ENCODE measurements around the gene TGM6. TPM values are rescaled to one million over a fixed set of nuclear protein-coding genes. Genes with fewer than 3 reads are reported as not detected.

TGM6 gene
- total RNA-seq, 2 donors from 2014 or later = not detected

DNA sequence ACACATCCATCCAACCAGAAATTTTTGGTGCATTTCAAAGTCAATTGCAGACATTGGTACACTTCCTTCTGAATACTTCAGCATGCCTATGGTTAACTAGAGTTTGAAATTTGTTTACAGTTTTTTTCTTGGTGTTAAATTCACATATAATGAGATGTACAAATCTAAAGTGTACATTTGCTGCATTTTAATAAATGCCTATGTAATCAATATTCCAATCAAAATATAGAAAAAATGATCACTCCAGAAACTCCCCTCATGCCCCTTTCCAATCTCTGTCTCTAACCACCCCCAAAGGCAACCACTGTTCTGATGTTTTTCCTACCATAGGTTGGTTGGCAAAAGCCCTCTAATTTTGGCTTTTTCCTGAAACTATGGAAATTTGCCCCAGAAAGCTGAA lies 7.6 kb upstream of the TGM6 start:
- H3K4me3 Mint-ChIP-seq = no peak overlapping the region
- H3K27ac Mint-ChIP-seq = no peak overlapping the region
- no peak for DNase-seq
- ATAC-seq (replicated peaks in 1 of 2) = no peak
- peaks cover 2 to 3% of the 10 kb centered on the region in 2 donors for H3K36me3 Mint-ChIP-seq (ENCODE audit: insufficient read depth in 2 of 2)
- H3K27me3 Mint-ChIP-seq (ENCODE audit: low read depth) = peaks cover 67% of the 10 kb centered on the region
- H3K9me3 Mint-ChIP-seq = peaks cover 4 to 8% of the 10 kb centered on the region in 2 donors
- no peaks in the 10 kb centered on the region for H3K4me1 Mint-ChIP-seq (ENCODE audit: low read depth)

DNA sequence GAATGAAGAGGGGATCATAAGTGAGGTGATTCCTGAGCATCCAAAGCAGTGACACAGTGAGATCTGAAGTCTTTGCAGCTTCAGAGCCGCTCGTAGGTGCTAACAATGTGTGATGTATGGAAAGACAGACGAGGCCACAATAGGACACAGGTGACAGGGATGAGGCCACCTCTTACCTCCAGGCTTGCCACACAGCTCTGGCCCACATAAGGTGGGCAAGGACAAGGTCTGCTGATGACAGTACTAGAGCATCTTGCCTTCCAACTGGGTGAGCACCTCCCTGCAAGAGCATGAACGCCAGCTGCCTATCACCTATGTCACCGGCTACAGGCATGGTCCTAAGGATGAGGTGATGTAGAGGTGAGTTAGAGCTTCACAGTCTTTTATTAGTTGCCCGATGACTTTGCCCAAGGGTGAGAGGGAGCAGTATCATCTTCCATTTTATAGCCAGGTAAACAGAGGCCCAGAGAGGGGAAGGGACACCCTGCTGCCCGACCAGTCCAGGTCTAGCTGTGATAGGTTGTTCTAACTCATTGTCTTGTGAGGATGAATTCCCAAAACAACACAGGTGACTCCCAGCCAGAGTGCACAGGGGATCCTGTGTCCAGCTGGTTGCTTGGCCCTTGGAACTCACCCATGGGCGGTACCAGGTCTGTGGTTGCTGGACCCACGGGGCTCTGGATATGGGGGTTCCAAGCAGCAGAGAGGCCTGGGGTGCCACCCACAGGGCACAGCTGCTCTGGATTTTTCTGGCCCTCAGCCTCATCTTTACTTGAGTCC lies 6.2 kb upstream of the TGM6 start:
- no peak for DNase-seq
- Mint-ChIP-seq H3K4me3 (no peak overlapping the region), H3K27ac (no peak overlapping the region), H3K27me3 (ENCODE audit: low read depth) (peaks cover 59% of the 10 kb centered on the region), H3K4me1 (ENCODE audit: low read depth) (peaks cover 9% of the 10 kb centered on the region), H3K36me3 (ENCODE audit: insufficient read depth in 2 of 2) (no peaks in the 10 kb centered on the region), H3K9me3 (no peaks in the 10 kb centered on the region)
- ATAC-seq (replicated peaks in 1 of 2) = no peak

DNA sequence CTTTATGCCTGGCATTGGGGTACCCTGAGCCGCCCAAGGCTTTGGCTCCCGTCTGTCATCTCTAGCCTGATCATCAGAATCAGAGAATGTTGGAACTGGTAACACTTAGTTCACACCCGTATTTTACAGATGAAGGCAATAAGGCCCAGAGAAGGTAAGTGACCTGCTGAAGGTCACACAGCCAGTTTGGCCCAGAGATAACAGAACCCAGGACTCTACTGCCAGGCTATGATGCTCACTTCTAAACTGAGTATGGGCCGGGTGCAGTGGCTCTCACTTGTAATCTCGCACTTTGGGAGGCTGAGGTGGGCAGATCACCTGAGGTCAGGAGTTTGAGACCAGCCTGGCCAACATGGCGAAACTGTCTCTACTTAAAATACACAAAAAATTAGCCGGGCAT lies 1.8 kb upstream of the TGM6 start:
- ATAC-seq (replicated peaks in 1 of 2) = no peak
- H3K36me3 Mint-ChIP-seq (ENCODE audit: insufficient read depth in 2 of 2) = no peaks in the 10 kb centered on the region
- DNase-seq = no peak
- no peaks in the 10 kb centered on the region for H3K9me3 Mint-ChIP-seq
- H3K4me3 Mint-ChIP-seq = no peak overlapping the region
- peaks cover 37% of the 10 kb centered on the region for H3K27me3 Mint-ChIP-seq (ENCODE audit: low read depth)
- peaks cover 16% of the 10 kb centered on the region for H3K4me1 Mint-ChIP-seq (ENCODE audit: low read depth)
- H3K27ac Mint-ChIP-seq = no peak overlapping the region

DNA sequence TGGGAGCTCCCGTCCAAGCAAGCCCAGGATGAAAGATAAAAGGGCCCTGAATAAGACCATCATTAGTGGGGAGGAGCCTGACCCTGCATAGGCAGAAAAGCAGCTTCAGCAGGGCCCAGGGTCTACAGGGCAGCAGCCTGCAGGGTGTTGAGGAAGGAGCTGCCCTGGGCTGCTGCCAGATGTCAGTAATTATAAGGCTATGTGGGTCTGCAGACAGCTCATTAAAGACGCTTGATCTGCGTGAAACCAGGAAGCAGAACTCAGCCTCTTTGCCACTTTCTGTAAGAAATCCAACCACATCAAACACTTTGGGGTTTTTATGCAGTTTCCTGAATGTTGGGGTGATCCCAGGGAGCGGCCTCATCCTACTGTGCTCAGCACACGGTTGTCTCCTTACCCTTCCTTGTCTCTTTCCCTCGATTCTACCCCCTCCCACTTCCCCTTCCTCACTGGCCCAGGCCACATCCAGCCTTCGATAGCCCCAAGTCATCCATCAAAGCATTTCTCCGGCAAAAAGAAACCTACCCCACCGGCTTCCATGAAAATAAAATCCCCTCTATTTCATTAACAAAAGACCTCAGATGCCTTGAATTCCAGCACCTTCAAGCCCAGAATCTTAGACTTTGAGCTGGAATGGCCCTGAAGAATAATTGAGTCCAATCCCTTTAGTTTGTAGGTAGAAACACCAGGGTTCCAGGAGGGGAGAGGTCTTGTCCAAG lies 1.0 kb upstream of the TGM6 start:
- Mint-ChIP-seq H3K9me3 (no peaks in the 10 kb centered on the region), H3K27me3 (ENCODE audit: low read depth) (peaks cover 36% of the 10 kb centered on the region), H3K27ac (no peak overlapping the region), H3K4me1 (ENCODE audit: low read depth) (peaks cover 16% of the 10 kb centered on the region), H3K4me3 (no peak overlapping the region), H3K36me3 (ENCODE audit: insufficient read depth in 2 of 2) (no peaks in the 10 kb centered on the region)
- DNase-seq (peak in 1 of 2 donors; percentile 9), ATAC-seq (replicated peaks in 1 of 2) (peak; percentile 66 to 78)

GRCh38 chr20:2381303-2381702 lies 602 bp downstream of the TGM6 start:
- Mint-ChIP-seq H3K27me3 (ENCODE audit: low read depth) (peaks cover 29% of the 10 kb centered on the region), H3K27ac (no peak overlapping the region), H3K9me3 (no peaks in the 10 kb centered on the region), H3K4me1 (ENCODE audit: low read depth) (peaks cover 16% of the 10 kb centered on the region), H3K36me3 (ENCODE audit: insufficient read depth in 2 of 2) (no peaks in the 10 kb centered on the region), H3K4me3 (no peak overlapping the region)
- ATAC-seq (replicated peaks in 1 of 2) = no peak
- DNase-seq = no peak

DNA sequence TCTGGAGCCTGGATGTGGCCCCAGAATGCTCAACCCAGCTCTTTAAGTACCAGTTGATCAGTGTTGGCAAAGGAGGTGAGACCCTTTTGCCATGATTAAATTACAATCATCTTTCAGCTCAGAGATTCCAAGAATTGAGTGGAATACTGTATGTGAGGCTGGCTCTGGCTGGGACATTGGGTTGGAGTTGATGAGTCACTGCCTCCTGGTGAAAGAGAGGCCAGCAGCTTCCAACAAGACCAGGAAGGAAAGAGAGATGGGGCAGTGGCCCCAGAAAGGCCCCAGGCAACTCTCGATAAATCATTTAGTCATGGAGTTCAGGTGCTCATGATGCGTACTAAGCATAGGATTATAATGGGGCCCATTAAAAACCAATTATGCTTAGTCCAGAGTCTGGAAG lies 2.1 kb downstream of the TGM6 start:
- H3K36me3 Mint-ChIP-seq (ENCODE audit: insufficient read depth in 2 of 2) = peaks cover 0 to 4% of the 10 kb centered on the region in 2 donors

GRCh38 chr20:2385026-2385425 lies 4.3 kb downstream of the TGM6 start:
- H3K36me3 Mint-ChIP-seq (ENCODE audit: insufficient read depth in 2 of 2) = peaks cover 0 to 4% of the 10 kb centered on the region in 2 donors
- H3K27ac Mint-ChIP-seq = no peak overlapping the region
- no peak for DNase-seq
- peaks cover 13% of the 10 kb centered on the region for H3K27me3 Mint-ChIP-seq (ENCODE audit: low read depth)
- ATAC-seq (replicated peaks in 1 of 2) = no peak
- peaks cover under 1 to 6% of the 10 kb centered on the region in 2 donors for H3K9me3 Mint-ChIP-seq
- peaks cover 7% of the 10 kb centered on the region for H3K4me1 Mint-ChIP-seq (ENCODE audit: low read depth)
- no peak overlapping the region for H3K4me3 Mint-ChIP-seq

More for the DNA sequence above, 2.1 kb downstream of the TGM6 start:
- H3K9me3 Mint-ChIP-seq = no peaks in the 10 kb centered on the region
- ATAC-seq (replicated peaks in 1 of 2) (no peak), DNase-seq (no peak)
- H3K4me3 Mint-ChIP-seq = no peak overlapping the region
- no peak overlapping the region for H3K27ac Mint-ChIP-seq
- H3K4me1 Mint-ChIP-seq (ENCODE audit: low read depth) = peaks cover 21% of the 10 kb centered on the region
- H3K27me3 Mint-ChIP-seq (ENCODE audit: low read depth) = peaks cover 20% of the 10 kb centered on the region

- Mint-ChIP-seq H3K4me3 (no peak overlapping the region), H3K36me3 (ENCODE audit: insufficient read depth in 2 of 2) (peaks cover 0 to 4% of the 10 kb centered on the region in 2 donors), H3K27me3 (ENCODE audit: low read depth) (peaks cover 14% of the 10 kb centered on the region), H3K27ac (no peak overlapping the region), H3K4me1 (ENCODE audit: low read depth) (peaks cover 5% of the 10 kb centered on the region), H3K9me3 (peaks cover 1 to 6% of the 10 kb centered on the region in 2 donors)
- DNase-seq (no peak), ATAC-seq (replicated peaks in 1 of 2) (no peak)
Measured at GRCh38 chr20:2385496-2385895, 4.8 kb downstream of the TGM6 start.

DNA sequence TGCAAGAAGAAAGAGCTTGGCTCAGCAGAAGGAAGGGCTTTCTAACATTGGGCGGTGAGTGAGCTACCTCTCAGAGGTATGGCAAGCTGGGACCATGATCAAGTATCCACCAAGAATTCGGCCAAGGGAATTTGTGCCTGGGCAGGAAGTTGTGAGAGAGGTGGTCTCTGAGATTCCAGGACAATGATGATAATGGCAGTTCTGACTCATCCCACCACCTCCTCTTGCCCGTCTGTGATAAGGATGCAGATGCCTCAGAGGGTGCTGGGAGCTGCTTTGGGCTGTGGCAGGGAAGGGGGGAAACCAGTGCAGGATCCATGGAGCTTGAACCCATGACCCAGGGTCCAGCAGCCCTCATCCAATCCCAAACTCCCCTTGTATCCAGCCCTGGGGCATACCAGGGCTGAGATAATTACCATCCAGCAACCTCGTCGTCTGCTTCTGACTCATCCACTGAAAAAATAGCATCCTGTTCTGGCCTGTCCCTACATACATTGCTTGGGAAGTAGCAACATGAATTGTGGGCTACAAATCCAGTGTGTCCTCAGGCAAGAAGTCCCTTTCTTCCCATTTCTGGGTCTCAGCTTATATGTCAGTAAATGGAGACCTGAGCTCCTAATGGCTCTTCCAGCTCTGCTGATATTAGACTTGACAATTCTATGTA lies 5.9 kb downstream of the TGM6 start:
- Mint-ChIP-seq H3K36me3 (ENCODE audit: insufficient read depth in 2 of 2) (peaks cover 0 to 4% of the 10 kb centered on the region in 2 donors), H3K4me1 (ENCODE audit: low read depth) (peaks cover 5% of the 10 kb centered on the region), H3K27ac (no peak overlapping the region), H3K9me3 (peaks cover 3 to 6% of the 10 kb centered on the region in 2 donors), H3K4me3 (peak overlapping the region; percentile 27 to 46), H3K27me3 (ENCODE audit: low read depth) (peaks cover 12% of the 10 kb centered on the region)
- peak; percentile 23 to 43 for ATAC-seq (replicated peaks in 1 of 2)
- DNase-seq = no peak

GRCh38 chr20:2387180-2387577 lies 6.5 kb downstream of the TGM6 start:
- Mint-ChIP-seq H3K27ac (no peak overlapping the region), H3K36me3 (ENCODE audit: insufficient read depth in 2 of 2) (peaks cover 0 to 4% of the 10 kb centered on the region in 2 donors), H3K27me3 (ENCODE audit: low read depth) (peaks cover 12% of the 10 kb centered on the region), H3K9me3 (peaks cover 3 to 6% of the 10 kb centered on the region in 2 donors), H3K4me3 (peak overlapping the region; percentile 27 to 36), H3K4me1 (ENCODE audit: low read depth) (peaks cover 5% of the 10 kb centered on the region)
- DNase-seq (peak; percentile 57 to 71), ATAC-seq (replicated peaks in 1 of 2) (peak; percentile 79)

DNA sequence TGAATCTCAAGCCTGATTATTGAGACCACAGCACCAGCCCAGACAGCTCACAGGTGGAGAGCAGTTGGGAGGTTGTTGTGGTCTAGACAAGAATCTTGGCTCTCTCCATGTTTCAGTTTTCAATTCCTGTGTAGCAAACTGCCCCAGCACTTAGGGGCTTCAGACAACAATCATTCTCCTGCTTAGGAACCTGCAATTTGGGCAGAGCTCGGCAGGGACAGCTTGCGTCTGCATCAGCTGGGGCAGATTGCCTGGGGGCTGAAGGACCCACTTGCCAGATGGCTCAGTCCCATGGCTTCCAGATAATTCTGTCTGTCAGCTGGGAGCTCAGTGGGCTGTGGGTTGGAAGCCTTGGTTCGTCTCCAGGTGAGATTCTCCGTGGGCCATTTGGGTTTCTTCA lies 6.9 kb downstream of the TGM6 start:
- peaks cover 3 to 6% of the 10 kb centered on the region in 2 donors for H3K9me3 Mint-ChIP-seq
- H3K4me3 Mint-ChIP-seq = no peak overlapping the region
- H3K4me1 Mint-ChIP-seq (ENCODE audit: low read depth) = peaks cover 5% of the 10 kb centered on the region
- peaks cover 12% of the 10 kb centered on the region for H3K27me3 Mint-ChIP-seq (ENCODE audit: low read depth)
- H3K36me3 Mint-ChIP-seq (ENCODE audit: insufficient read depth in 2 of 2) = peaks cover 0 to 4% of the 10 kb centered on the region in 2 donors
- no peak for ATAC-seq (replicated peaks in 1 of 2)
- H3K27ac Mint-ChIP-seq = no peak overlapping the region
- DNase-seq = no peak

DNA sequence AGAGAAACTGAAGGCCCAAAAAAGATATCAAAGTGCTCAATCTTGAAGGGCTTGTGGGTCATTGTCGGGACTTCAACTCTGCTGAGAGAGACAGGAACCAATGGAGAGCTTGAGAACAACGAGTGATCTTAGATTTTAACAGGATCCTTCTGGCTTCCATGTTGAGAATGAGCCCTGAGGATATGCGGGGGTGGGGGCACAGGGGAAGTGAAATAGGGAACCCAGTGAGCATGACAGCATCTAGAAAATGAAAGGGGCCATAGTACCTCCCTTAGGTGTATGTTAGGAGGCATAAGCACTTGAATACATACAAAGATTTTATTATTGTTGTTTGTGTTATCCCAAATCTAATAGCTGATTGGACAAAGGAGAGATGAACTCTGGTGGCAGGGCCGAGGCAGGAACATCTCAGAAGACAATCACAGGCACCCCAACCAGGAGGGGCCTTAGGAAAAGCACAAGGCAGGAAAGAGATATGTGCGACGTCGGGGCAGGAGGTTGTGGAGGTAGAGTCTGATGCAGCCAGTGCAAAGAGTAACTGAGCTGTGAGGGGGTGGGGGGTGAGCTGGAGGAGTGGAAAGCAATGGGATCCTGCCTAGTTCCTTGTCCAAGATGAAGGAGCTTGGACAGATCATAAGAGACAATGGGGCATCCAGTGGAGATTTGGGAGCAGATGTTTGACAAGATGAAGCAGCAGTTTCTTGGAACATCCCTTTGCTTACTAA lies 10.4 kb downstream of the TGM6 start:
- Mint-ChIP-seq H3K4me3 (no peak overlapping the region), H3K27ac (no peak overlapping the region), H3K27me3 (ENCODE audit: low read depth) (peaks cover 5% of the 10 kb centered on the region), H3K9me3 (peaks cover 3 to 6% of the 10 kb centered on the region in 2 donors), H3K36me3 (ENCODE audit: insufficient read depth in 2 of 2) (peaks cover 0 to 4% of the 10 kb centered on the region in 2 donors), H3K4me1 (ENCODE audit: low read depth) (peaks cover 5% of the 10 kb centered on the region)
- DNase-seq = no peak
- no peak for ATAC-seq (replicated peaks in 1 of 2)

Measured in activated T-cell treated with anti-CD3 and anti-CD28 coated beads, Interleukin-2, amount 50 U/mL, for 72 hours (primary cell).